ENCODE data around the gene METTL26.
A peak's percentile ranks its signal among the peaks of the same experiment; 100 is the strongest.

The METTL26 gene

GRCh38 chr16:660132-660458 lies 24.0 kb upstream of the METTL26 start:
- Histone ChIP-seq H2AFZ (ENCODE audit: low read depth, low read length) (no peak overlapping the region), H3K9me3 (ENCODE audit: low read length) (no peaks in the 10 kb centered on the region), H3K4me3 (ENCODE audit: low read length) (no peak overlapping the region), H3K4me1 (ENCODE audit: insufficient read depth, low read length) (peaks cover 2% of the 10 kb centered on the region), H3K27me3 (ENCODE audit: insufficient read depth, low read length) (no peaks in the 10 kb centered on the region), H3K36me3 (ENCODE audit: insufficient read depth, low read length) (peaks cover 47% of the 10 kb centered on the region)

DNA sequence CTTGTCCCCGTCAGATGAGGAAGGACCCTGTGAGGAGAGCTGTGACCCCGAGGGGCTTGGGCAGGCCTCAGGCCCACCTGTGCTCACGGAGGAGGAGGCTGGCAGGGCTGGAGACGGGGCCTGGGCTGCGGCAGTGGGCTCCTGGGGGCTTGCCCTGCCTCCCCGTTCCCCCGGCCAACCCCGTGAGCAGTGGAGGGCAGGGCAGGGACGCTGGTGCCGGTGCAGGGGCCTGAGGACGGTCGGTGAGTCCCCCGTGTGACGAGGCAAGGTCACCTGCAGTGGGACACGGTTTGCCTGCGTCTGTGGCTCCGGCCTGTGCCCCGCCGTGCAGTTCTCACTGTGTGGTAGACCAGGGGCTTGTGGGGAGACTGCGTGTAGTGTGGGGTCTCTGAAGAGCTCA lies 23.5 kb upstream of the METTL26 start:
- H3K9me3 ChIP-seq (ENCODE audit: low read length): no peaks in the 10 kb centered on the region
- H2AFZ ChIP-seq (ENCODE audit: low read depth, low read length): no peak overlapping the region
- H3K36me3 ChIP-seq (ENCODE audit: insufficient read depth, low read length): peaks cover 49% of the 10 kb centered on the region
- peaks cover 2% of the 10 kb centered on the region for H3K4me1 ChIP-seq (ENCODE audit: insufficient read depth, low read length)
- H3K4me3 ChIP-seq (ENCODE audit: low read length): no peak overlapping the region
- H3K27me3 ChIP-seq (ENCODE audit: insufficient read depth, low read length): no peaks in the 10 kb centered on the region

- Histone ChIP-seq H2AFZ (ENCODE audit: low read depth, low read length) (no peak overlapping the region), H3K4me3 (ENCODE audit: low read length) (no peak overlapping the region), H3K27me3 (ENCODE audit: insufficient read depth, low read length) (no peaks in the 10 kb centered on the region), H3K9me3 (ENCODE audit: low read length) (no peaks in the 10 kb centered on the region), H3K4me1 (ENCODE audit: insufficient read depth, low read length) (peaks cover 2% of the 10 kb centered on the region), H3K36me3 (ENCODE audit: insufficient read depth, low read length) (peaks cover 50% of the 10 kb centered on the region)
Observed at GRCh38 chr16:658679-659571, 22.8 kb upstream of the METTL26 start.

DNA sequence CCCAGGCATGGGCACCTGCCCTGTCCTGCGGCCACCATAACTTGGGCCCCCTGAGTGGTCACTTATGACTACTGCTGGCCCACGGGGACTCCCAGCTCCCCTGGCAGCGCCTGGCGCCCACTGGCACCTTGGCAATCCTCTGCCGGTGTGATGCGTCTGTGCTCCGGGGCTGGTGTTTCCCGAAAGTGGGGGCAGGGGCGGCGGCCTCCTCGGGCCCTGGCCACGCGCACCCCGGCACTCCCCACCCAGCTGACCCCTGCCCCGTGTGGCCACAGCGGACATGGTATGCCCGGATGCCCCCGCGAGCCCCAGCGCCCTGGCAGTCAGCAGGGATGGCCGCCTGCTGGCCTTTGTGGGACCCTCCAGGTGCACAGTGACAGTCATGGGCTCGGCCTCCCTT lies 21.4 kb upstream of the METTL26 start:
- Histone ChIP-seq H3K9me3 (ENCODE audit: low read length) (no peaks in the 10 kb centered on the region), H3K36me3 (ENCODE audit: insufficient read depth, low read length) (peaks cover 54% of the 10 kb centered on the region), H3K27me3 (ENCODE audit: insufficient read depth, low read length) (no peaks in the 10 kb centered on the region), H2AFZ (ENCODE audit: low read depth, low read length) (no peak overlapping the region), H3K4me1 (ENCODE audit: insufficient read depth, low read length) (peaks cover 2% of the 10 kb centered on the region), H3K4me3 (ENCODE audit: low read length) (no peak overlapping the region)

GRCh38 chr16:654034-654433 lies 17.9 kb upstream of the METTL26 start:
- Histone ChIP-seq H3K36me3 (ENCODE audit: insufficient read depth, low read length) (peaks cover 47% of the 10 kb centered on the region), H3K4me3 (ENCODE audit: low read length) (no peak overlapping the region), H3K4me1 (ENCODE audit: insufficient read depth, low read length) (peaks cover 8% of the 10 kb centered on the region), H2AFZ (ENCODE audit: low read depth, low read length) (no peak overlapping the region), H3K9me3 (ENCODE audit: low read length) (no peaks in the 10 kb centered on the region), H3K27me3 (ENCODE audit: insufficient read depth, low read length) (no peaks in the 10 kb centered on the region)

DNA sequence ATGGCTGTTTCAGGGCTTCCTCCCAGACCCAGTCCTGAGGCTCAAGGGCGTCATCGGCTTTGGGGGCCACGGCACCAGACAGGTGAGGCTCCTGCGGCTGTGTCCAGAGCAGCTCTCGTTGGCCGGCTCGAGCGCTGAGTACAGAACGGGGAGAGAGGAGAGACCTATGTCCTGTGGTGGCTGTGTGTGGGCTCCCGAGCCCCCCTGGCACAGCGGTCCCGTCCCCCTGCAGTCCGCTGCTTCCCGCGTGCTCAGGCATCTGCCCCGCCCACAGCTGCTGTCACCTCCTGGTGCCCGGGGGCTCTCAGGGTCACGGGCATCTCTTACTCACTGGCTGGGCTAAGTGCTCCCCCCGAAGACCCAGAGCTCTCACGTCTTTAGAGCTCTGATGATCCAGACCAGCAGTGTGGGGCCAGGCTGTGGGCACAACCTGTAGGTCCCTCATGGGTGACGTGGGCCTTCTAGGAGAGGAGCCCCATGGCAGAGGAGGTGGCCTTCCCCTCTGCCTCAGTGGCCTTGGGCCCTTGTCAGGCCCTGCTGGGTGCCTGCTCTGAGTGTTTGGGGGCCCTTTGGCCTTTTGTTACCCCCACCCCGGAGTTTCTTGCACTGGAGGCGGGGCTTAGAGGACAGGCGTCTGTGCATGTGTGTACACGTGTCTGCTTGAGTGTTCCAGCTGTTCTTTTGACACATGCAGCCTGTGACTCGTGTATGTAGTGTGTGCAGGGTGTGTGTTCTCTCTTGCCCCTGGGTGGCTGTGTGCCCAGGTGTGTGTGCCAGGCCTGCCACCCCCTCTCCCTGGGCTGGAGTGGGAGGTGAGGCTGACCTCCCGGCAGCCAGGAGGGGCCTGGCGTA lies 16.6 kb upstream of the METTL26 start:
- no peak overlapping the region for H2AFZ ChIP-seq (ENCODE audit: low read depth, low read length)
- peaks cover 33% of the 10 kb centered on the region for H3K36me3 ChIP-seq (ENCODE audit: insufficient read depth, low read length)
- H3K9me3 ChIP-seq (ENCODE audit: low read length): no peaks in the 10 kb centered on the region
- H3K4me1 ChIP-seq (ENCODE audit: insufficient read depth, low read length): peaks cover 17% of the 10 kb centered on the region
- no peak overlapping the region for H3K4me3 ChIP-seq (ENCODE audit: low read length)
- H3K27me3 ChIP-seq (ENCODE audit: insufficient read depth, low read length): no peaks in the 10 kb centered on the region

DNA sequence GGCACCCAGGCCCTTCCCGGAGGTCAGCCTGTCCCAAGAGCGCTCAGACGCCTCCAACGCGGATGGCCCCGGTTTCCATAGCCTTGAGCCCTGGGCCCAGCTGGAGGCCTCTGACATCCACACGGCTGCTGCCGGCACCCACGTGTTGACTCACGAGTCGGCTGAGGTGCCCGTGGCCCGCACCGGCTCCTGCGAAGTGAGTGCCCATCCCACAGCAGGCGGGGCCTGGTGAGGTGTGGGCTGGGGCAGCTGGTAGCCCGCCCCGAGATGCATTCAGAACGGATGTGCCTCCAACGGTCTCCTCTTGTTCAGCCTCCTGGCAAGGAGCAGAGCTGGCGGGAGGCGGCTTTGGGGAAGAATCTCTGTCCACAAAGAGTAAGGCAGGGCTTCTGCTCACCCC lies 15.7 kb upstream of the METTL26 start:
- H3K4me1 ChIP-seq (ENCODE audit: insufficient read depth, low read length): peaks cover 17% of the 10 kb centered on the region
- no peak overlapping the region for H2AFZ ChIP-seq (ENCODE audit: low read depth, low read length)
- H3K4me3 ChIP-seq (ENCODE audit: low read length): no peak overlapping the region
- H3K9me3 ChIP-seq (ENCODE audit: low read length): no peaks in the 10 kb centered on the region
- H3K36me3 ChIP-seq (ENCODE audit: insufficient read depth, low read length): peaks cover 27% of the 10 kb centered on the region
- no peaks in the 10 kb centered on the region for H3K27me3 ChIP-seq (ENCODE audit: insufficient read depth, low read length)

- H3K4me3 ChIP-seq (ENCODE audit: low read length): peak overlapping the region; percentile 95
- H3K27me3 ChIP-seq (ENCODE audit: insufficient read depth, low read length): no peaks in the 10 kb centered on the region
- no peaks in the 10 kb centered on the region for H3K9me3 ChIP-seq (ENCODE audit: low read length)
- peaks cover 17% of the 10 kb centered on the region for H3K4me1 ChIP-seq (ENCODE audit: insufficient read depth, low read length)
- no peak overlapping the region for H2AFZ ChIP-seq (ENCODE audit: low read depth, low read length)
- peaks cover 15% of the 10 kb centered on the region for H3K36me3 ChIP-seq (ENCODE audit: insufficient read depth, low read length)
Observed at GRCh38 chr16:649631-650030, 13.5 kb upstream of the METTL26 start.

DNA sequence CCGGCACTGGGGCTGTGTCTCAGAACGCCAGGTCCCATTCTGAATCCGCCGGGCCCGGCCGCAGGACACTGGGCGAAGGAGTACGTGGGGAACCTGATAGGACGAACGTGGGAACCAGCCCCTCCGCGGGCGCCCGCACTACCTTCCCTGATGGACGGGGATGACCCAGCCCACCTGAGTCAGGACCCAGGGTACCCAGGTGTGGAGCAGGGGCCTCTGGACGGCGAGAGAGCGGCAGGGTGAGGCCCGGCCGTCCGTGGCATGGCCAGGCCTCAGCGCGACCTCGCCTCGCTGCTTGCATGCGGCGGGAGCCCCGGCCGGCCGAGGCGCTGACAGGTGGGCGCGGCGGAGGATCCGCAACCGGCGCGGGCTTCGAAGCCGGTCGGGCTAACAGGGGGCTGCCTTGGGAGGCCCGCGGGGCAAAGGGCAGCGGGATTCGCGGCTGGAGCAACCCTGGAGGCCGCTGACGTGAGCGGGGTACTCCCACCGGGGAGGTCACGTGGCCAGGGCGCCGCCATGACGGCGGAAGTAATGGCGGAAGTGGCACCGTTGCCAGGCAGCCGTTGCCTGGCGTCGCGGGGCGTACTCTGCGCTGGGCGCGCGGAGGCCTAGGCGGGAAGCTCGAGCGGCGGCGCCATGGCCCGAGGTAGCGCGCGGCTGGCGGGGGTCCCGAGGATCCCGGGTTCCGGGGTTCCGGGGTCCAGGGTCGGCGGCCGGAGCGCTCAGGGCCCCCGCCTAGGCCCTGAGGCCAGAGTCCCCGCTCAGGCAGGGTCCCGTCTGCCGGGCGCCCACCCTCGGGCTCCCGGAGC lies 12.9 kb upstream of the METTL26 start, which contains the start of gene WDR90:
Gene WDR90 (plus strand): TSS at position 585 of the 809 bp plus-strand sequence. CDS start 52 bp downstream, at position 637.
- Histone ChIP-seq H3K4me3 (ENCODE audit: low read length) (peak within 1 kb of the TSS; percentile 95), H3K4me1 (ENCODE audit: insufficient read depth, low read length) (peaks cover 17% of the 10 kb centered on the region), H3K27me3 (ENCODE audit: insufficient read depth, low read length) (no peaks in the 10 kb centered on the region)

DNA sequence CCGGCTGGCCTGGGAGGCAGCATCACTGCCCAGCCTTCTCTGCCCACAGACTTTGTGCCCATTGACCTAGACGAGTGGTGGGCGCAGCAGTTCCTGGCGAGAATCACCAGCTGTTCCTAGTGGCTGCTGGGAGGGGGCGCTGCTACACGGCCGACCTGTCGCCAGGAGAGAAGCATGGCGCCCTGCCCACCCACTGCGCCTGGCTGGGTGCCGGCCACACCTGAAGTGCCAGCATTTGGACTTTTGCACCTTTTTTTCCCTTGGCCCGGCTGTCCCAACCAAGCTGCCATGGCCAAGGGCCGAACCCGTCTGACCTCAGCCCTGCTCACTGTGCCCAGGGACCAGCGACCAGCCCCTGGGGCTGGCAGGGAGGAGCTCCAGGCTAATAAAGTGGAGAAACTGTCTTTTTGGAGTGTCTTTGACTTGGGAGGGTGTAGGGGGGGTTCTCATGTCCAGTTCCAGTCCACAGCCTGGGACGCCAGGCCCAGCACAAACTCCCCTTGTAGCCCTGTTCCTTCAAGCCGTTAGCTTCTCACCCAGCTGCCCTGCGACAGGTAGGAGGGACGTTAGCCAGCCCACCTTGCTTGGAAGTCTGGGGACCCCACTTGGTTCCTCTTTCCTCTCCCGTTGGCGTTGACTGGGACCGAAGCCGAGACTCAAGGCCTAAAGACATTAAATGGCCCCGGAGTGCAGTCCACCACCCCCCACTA lies 12.1 kb upstream of the METTL26 start:
- H3K27me3 ChIP-seq (ENCODE audit: insufficient read depth, low read length): no peaks in the 10 kb centered on the region
- H3K36me3 ChIP-seq (ENCODE audit: insufficient read depth, low read length): peaks cover 10% of the 10 kb centered on the region
- peak overlapping the region; percentile 95 for H3K4me3 ChIP-seq (ENCODE audit: low read length)
- no peaks in the 10 kb centered on the region for H3K9me3 ChIP-seq (ENCODE audit: low read length)
- peak overlapping the region; percentile 82 for H2AFZ ChIP-seq (ENCODE audit: low read depth, low read length)
- H3K4me1 ChIP-seq (ENCODE audit: insufficient read depth, low read length): peaks cover 17% of the 10 kb centered on the region

More for the DNA sequence above, 12.9 kb upstream of the METTL26 start, which contains the start of gene WDR90:
- no peaks in the 10 kb centered on the region for H3K9me3 ChIP-seq (ENCODE audit: low read length)
- H2AFZ ChIP-seq (ENCODE audit: low read depth, low read length): peak within 1 kb of the TSS; percentile 82
- peaks cover 13% of the 10 kb centered on the region for H3K36me3 ChIP-seq (ENCODE audit: insufficient read depth, low read length)

DNA sequence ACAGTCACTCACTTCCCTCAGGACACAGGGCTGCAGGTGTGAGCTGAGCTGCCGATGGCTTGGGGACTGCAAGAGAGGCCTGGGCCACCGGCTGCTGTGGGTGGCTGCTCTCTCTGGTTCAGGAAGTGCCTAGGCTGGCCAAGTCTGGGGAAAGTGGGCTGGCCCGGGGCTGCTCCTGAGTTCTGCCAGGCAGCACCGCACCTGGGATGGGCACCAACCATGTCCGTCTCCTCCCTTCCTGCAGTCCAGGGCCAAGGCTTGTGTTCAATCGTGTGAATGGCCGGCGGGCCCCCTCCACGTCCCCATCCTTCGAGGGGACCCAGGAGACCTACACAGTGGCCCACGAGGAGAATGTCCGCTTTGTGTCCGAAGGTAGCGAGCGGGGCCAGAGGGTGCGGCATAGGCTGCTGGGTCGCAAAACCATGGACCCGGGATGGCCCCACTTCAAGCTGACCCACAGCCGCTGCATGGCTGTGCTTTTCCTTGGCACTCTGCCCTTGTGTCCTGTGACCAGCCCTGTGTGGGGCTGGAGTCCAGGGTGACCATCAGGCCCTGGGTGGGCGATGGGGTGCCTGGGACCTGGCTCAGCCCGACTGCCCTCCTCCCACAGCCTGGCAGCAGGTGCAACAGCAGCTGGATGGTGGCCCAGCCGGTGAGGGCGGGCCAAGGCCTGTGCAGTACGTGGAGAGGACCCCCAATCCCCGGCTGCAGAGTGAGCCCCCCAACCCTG lies 11.2 kb upstream of the METTL26 start:
- no peak overlapping the region for H3K4me3 ChIP-seq (ENCODE audit: low read length)

More for the DNA sequence above, 11.2 kb upstream of the METTL26 start:
- H3K27me3 ChIP-seq (ENCODE audit: insufficient read depth, low read length): no peaks in the 10 kb centered on the region
- H3K36me3 ChIP-seq (ENCODE audit: insufficient read depth, low read length): peaks cover 7% of the 10 kb centered on the region
- H3K9me3 ChIP-seq (ENCODE audit: low read length): no peaks in the 10 kb centered on the region
- no peak overlapping the region for H2AFZ ChIP-seq (ENCODE audit: low read depth, low read length)
- H3K4me1 ChIP-seq (ENCODE audit: insufficient read depth, low read length): peaks cover 22% of the 10 kb centered on the region
